T-cell (primary cell): ENCODE measurements around the gene NPHP4. TPM values are rescaled to one million over a fixed set of nuclear protein-coding genes. Genes with fewer than 3 reads are reported as not detected.

Source experiments
- ATAC-seq, 4 experiments: fragments of 200-7000 bp in 3 of 4; fragments of 150-1000 bp in 1 of 4; cut with Tn5 transposase; replicated peaks in 1 of 4; 1 replicate in 3 of 4; 2 replicates in 1 of 4; pipeline ENCODE4 v1.10.0; 2021; ENCODE audit warnings: moderate library complexity in 3 of 4, mild to moderate bottlenecking in 2 of 4, moderate number of reproducible peaks in 1 of 4
- CTCF ChIA-PET, 2 donors: fragments of 300-600 bp; sonication (Branson Sonifier 250); formaldehyde crosslinking; loops; one replicate each; lab custom pipeline; 2022; ENCODE audit warnings: antibody characterized with exemption in 2 of 2; lab: Charles Lee
- POLR2A ChIA-PET, 2 donors: fragments of 300-600 bp; sonication (Branson Sonifier 250); formaldehyde crosslinking; loops; one replicate each; lab custom pipeline; 2022; ENCODE audit warnings: antibody characterized with exemption in 2 of 2; lab: Charles Lee
- DNase-seq, 35 experiments: peaks; one replicate each; pipeline versions ENCODE4 v3.0.0 to v3.0.0-alpha.2; 2013 to 2023
- H3K27ac ChIP-seq: one replicate; pipeline ENCODE4 v1.5.1; 2013; ENCODE audit warnings: low read length
- H3K27me3 ChIP-seq, 2 experiments: replicated peaks in 1 of 2; 1 replicate in 1 of 2; 2 replicates in 1 of 2; pipeline versions ENCODE4 v1.6.1 to v1.7.0; 2013; ENCODE audit warnings: low read length in 1 of 2, mixed read lengths in 1 of 2; ENCODE audit not compliant: control insufficient read depth in 2 of 2, insufficient read depth in 2 of 2; ENCODE audit errors: extremely low read depth in 1 of 2
- H3K36me3 ChIP-seq, 2 donors: 1 replicate in 1 of 2; 2 replicates in 1 of 2; pipeline versions ENCODE4 v1.6.1 to v1.7.0; 2013; ENCODE audit warnings: low read length in 1 of 2; ENCODE audit not compliant: control insufficient read depth in 2 of 2, insufficient read depth in 1 of 2; ENCODE audit errors: extremely low read depth in 1 of 2
- H3K4me1 ChIP-seq, 2 experiments: 1 replicate in 1 of 2; 2 replicates in 1 of 2; pipeline versions ENCODE4 v1.6.1 to v1.7.0; 2013; ENCODE audit warnings: low read length in 2 of 2, mixed read lengths in 1 of 2; ENCODE audit not compliant: insufficient read depth in 2 of 2, control insufficient read depth in 1 of 2; ENCODE audit errors: extremely low read depth in 1 of 2
- H3K4me3 ChIP-seq, 2 donors: 1 replicate in 1 of 2; 2 replicates in 1 of 2; pipeline versions ENCODE4 v1.5.1 to v1.7.0; 2013; ENCODE audit warnings: mild to moderate bottlenecking in 2 of 2, low read length in 1 of 2, moderate library complexity in 1 of 2; ENCODE audit not compliant: control insufficient read depth in 1 of 2; ENCODE audit errors: extremely low read depth in 1 of 2
- H3K9me3 ChIP-seq: 2 replicates; pipeline ENCODE4 v1.7.0; 2013
- H3K27ac Mint-ChIP-seq, 2 donors: one replicate each; pipeline ENCODE4 v1.8.0; 2020 to 2021; ENCODE audit warnings: mild to moderate bottlenecking in 2 of 2, mixed read lengths in 2 of 2
- H3K27me3 Mint-ChIP-seq, 2 donors: one replicate each; pipeline ENCODE4 v1.8.0; 2021 to 2022; ENCODE audit warnings: mixed read lengths in 2 of 2
- H3K36me3 Mint-ChIP-seq: one replicate; pipeline ENCODE4 v1.8.0; 2021; ENCODE audit warnings: mixed read lengths
- H3K4me1 Mint-ChIP-seq, 3 donors: one replicate each; pipeline ENCODE4 v1.8.0; 2020 to 2022; ENCODE audit warnings: mixed read lengths in 3 of 3, mild to moderate bottlenecking in 1 of 3
- H3K4me3 Mint-ChIP-seq, 3 donors: one replicate each; pipeline ENCODE4 v1.8.0; 2020 to 2022; ENCODE audit warnings: mild to moderate bottlenecking in 3 of 3, mixed read lengths in 3 of 3, moderate library complexity in 3 of 3
- H3K9me3 Mint-ChIP-seq, 3 donors: one replicate each; pipeline ENCODE4 v1.8.0; 2020 to 2022; ENCODE audit warnings: mixed read lengths in 3 of 3
- WGBS: methylation state at CpG from one replicate; pipeline ENCODE4 v1.1.5; 2013; ENCODE audit warnings: missing lambda C conversion rate; ENCODE audit not compliant: insufficient coverage; 5-methylcytosine and 5-hydroxymethylcytosine counted together
- total RNA-seq, 35 experiments: library from RNA in 6 of 35; stranded (reverse) in 6 of 35; fragments of 120-200 nt in 1 of 35; gene quantifications; one replicate each; pipeline versions ENCODE4 v1.2.1 to v1.2.4 and lab custom pipeline; 2013 to 2026

The NPHP4 gene
- total RNA-seq, 5 donors from 2014 or later (not counting 1 experiment from before 2014, with no cell fraction given): 9.0 to 10.5 (median 9.8) TPM

DNA sequence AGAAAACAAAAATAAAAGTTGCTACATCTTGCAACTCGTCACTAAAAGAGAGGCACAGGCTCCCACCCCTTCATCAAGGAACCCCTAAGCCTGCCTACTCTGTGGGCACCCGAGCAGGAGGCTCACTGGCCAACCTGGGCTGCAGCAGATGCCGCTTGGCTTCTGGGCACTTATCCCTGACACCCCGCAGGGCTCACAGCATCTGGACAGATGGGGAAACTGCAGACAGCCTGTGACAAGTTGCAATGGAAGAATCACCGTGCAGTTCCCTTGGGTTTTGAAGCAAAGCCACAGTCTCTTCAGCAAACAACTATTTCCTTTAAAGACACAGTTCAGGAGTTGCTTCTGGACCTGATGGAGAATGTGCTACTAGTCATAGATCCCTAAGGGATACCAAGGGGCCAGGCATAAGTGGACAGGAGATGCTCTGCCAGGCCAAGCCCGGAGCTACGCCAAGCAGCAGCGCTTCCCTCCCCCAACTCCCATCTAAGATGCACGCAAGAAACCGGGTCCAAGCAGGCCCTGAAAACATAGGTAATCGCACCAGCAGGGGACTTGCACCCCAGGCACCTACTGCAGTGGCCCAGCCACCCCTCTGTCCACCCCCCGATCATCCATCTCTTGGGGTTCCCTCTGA, 170.6 kb downstream of the NPHP4 start:
- no peak overlapping the region for H3K27ac Mint-ChIP-seq
- Histone ChIP-seq H3K27me3 (peaks cover 0 to 21% of the 10 kb centered on the region in 2 experiments), H3K4me3 (no peak overlapping the region), H3K9me3 (no peaks in the 10 kb centered on the region), H3K27ac (no peak overlapping the region), H3K36me3 (no peaks in the 10 kb centered on the region), H3K4me1 (no peaks in the 10 kb centered on the region)
- CTCF ChIA-PET: no interaction called here
- POLR2A ChIA-PET: no interaction called here
- no peak overlapping the region for H3K4me3 Mint-ChIP-seq
- peaks cover 0 to 2% (median 0%) of the 10 kb centered on the region in 3 donors for H3K9me3 Mint-ChIP-seq
- H3K36me3 Mint-ChIP-seq: no peaks in the 10 kb centered on the region
- no peak for ATAC-seq
- H3K4me1 Mint-ChIP-seq: no peaks in the 10 kb centered on the region
- peaks cover 16 to 27% of the 10 kb centered on the region in 2 donors for H3K27me3 Mint-ChIP-seq
- WGBS: 75% methylated on average over 7 of the region's 12 CpGs
- no peak for DNase-seq

DNA sequence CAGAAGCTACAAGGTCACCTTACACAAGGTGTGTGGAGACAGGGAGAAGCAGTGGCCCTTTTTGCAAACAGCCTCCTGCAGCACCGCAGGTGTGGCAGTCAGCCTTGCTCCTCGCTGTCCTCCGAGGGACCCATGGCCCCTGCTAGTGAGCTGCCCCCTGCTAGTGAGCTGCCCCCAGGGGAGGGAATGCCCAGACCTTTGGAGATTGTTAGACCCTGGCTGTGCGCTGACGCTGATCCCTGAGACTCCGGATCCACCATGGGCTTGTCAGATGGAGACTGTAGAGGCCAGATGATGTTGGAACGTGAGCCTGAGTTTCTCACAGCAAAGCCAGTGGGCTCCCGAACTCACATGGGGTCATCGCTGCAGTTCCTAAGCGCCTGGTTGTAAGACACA, 172.2 kb downstream of the NPHP4 start:
- H3K27me3 Mint-ChIP-seq: peaks cover 24 to 35% of the 10 kb centered on the region in 2 donors
- no peaks in the 10 kb centered on the region for H3K9me3 ChIP-seq

DNA sequence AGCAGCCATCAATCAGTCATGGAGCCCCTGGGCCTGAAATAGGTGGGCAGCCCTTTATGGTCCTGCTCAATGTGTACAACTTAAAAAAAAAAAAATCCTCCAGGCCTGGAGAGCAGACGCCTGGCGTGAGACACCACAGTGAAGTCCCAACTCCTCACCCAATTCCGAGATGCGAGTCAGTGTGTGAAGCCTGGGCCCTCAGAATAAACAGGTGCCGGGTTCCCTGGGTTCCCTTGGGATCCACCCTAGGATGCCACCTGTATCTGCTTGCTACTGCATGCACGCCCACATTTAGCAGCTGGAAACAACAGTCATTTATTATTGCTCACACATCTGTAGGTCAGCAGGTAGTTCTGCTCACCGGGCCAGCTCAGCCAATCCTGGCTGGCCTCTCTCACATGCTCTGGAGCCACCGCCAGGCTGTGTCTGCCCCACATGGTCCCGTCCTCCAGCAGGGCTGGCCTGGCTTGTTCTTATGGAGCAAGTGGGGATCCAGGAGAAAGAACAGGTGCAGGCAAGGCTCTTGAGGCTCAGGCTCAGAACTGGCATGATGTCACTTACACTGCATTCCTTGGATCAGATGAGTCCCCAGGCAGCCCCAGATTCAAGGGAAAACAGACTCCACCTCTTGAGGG, 172.7 kb downstream of the NPHP4 start:
- Mint-ChIP-seq H3K36me3 (no peaks in the 10 kb centered on the region), H3K27ac (no peak overlapping the region), H3K27me3 (peaks cover 24 to 36% of the 10 kb centered on the region in 2 donors), H3K4me3 (no peak overlapping the region), H3K4me1 (no peaks in the 10 kb centered on the region), H3K9me3 (peaks cover 0 to 2% (median 0%) of the 10 kb centered on the region in 3 donors)
- CTCF ChIA-PET: no interaction called here
- H3K9me3 ChIP-seq: no peaks in the 10 kb centered on the region
- no peaks in the 10 kb centered on the region for H3K4me1 ChIP-seq
- 70% methylated on average over 9 of the region's 9 CpGs for WGBS
- no peaks in the 10 kb centered on the region for H3K36me3 ChIP-seq
- DNase-seq: no peak
- peaks cover 0 to 28% of the 10 kb centered on the region in 2 experiments for H3K27me3 ChIP-seq
- H3K4me3 ChIP-seq: no peak overlapping the region
- no peak for ATAC-seq
- H3K27ac ChIP-seq: no peak overlapping the region
- POLR2A ChIA-PET: no interaction called here

More for the DNA sequence above, 172.2 kb downstream of the NPHP4 start:
- Histone ChIP-seq H3K27ac (no peak overlapping the region), H3K36me3 (no peaks in the 10 kb centered on the region), H3K4me1 (no peaks in the 10 kb centered on the region), H3K4me3 (no peak overlapping the region), H3K27me3 (peaks cover 0 to 26% of the 10 kb centered on the region in 2 experiments)
- H3K4me1 Mint-ChIP-seq: no peaks in the 10 kb centered on the region
- H3K4me3 Mint-ChIP-seq: no peak overlapping the region
- H3K27ac Mint-ChIP-seq: no peak overlapping the region
- ChIA-PET POLR2A (no interaction called here), CTCF (no interaction called here)
- H3K9me3 Mint-ChIP-seq: peaks cover 0 to 2% (median 0%) of the 10 kb centered on the region in 3 donors
- no peaks in the 10 kb centered on the region for H3K36me3 Mint-ChIP-seq
- DNase-seq (no peak), ATAC-seq (no peak)
- 82% methylated on average over 7 of the region's 10 CpGs for WGBS

DNA sequence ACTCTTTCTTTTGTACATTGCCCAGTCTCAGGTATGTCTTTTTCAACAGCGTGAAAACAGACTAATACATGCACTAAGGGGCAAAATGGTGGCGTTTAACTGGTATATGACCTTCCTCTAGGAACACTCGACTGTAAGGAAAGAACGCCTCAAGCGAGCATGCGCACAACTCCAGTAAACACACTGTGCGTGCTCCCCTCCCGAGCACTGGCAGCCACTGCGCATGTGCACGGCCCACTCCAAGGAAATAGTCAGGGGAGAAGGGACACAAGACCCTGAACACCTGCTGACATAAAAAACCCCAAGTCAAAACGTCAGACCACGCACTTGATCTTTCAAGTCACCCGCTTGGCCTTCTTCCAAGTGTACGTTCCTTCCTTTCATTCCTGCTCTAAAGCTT, 173.5 kb downstream of the NPHP4 start:
- Histone ChIP-seq H3K4me3 (no peak overlapping the region), H3K27me3 (peaks cover 0 to 35% of the 10 kb centered on the region in 2 experiments), H3K27ac (no peak overlapping the region), H3K4me1 (no peaks in the 10 kb centered on the region), H3K9me3 (no peaks in the 10 kb centered on the region), H3K36me3 (no peaks in the 10 kb centered on the region)
- Mint-ChIP-seq H3K4me3 (no peak overlapping the region), H3K36me3 (no peaks in the 10 kb centered on the region), H3K4me1 (no peaks in the 10 kb centered on the region), H3K27ac (no peak overlapping the region), H3K9me3 (no peaks in the 10 kb centered on the region), H3K27me3 (peaks cover 21 to 39% of the 10 kb centered on the region in 2 donors)
- WGBS: 61% methylated on average over 14 of the region's 14 CpGs
- ChIA-PET CTCF (no interaction called here), POLR2A (no interaction called here)
- ATAC-seq (no peak), DNase-seq (no peak)

DNA sequence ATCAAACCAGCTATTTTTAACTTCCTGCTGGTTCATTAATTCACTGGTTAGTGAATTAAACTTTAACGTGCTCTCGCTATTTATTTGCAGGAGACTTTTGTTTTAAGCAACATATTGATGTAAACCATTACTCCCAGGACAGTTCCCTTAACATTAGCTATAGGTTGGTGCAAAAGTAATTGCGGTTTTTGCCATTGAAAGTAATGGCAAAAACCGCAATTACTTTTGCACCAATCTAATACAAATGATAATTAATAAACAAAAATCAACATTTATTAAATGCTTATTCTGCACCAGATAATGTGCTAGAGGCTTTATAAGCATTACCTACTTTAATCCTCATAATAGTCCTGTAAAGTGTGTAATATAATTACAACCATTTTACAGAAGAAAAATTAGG, 176.5 kb downstream of the NPHP4 start:
- Histone ChIP-seq H3K27ac (no peak overlapping the region), H3K4me3 (no peak overlapping the region), H3K36me3 (no peaks in the 10 kb centered on the region), H3K27me3 (peaks cover 0 to 34% of the 10 kb centered on the region in 2 experiments), H3K9me3 (no peaks in the 10 kb centered on the region), H3K4me1 (no peaks in the 10 kb centered on the region)
- DNase-seq: no peak
- no CpG with 5 or more reads among the region's 4 CpGs for WGBS
- H3K4me1 Mint-ChIP-seq: no peaks in the 10 kb centered on the region
- peaks cover 28 to 41% of the 10 kb centered on the region in 2 donors for H3K27me3 Mint-ChIP-seq
- ChIA-PET POLR2A (no interaction called here), CTCF (no interaction called here)
- no peaks in the 10 kb centered on the region for H3K36me3 Mint-ChIP-seq
- no peak overlapping the region for H3K27ac Mint-ChIP-seq
- ATAC-seq: no peak
- H3K4me3 Mint-ChIP-seq: no peak overlapping the region
- no peaks in the 10 kb centered on the region for H3K9me3 Mint-ChIP-seq

DNA sequence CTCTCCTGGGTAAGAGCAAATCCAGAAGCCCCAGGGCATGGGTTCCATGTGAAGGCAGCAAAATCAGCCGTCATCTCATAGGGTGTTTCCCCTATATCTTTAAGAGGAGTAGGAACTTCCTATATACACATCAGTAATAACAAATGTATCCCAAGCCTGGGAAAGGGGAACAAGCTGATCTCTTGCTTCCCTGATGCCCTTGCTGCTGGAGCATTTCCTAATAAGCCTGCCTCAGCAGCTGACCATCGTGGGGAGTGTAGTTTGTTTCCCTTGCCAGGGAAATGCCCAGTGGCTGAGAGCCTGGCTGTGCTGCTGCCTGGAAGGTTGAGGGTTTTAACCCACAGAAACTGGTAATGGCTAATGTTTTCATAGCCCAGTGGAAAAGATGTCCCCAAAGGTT, 177.0 kb downstream of the NPHP4 start:
- Mint-ChIP-seq H3K27ac (no peak overlapping the region), H3K27me3 (peaks cover 28 to 38% of the 10 kb centered on the region in 2 donors)

More for the DNA sequence above, 177.0 kb downstream of the NPHP4 start:
- POLR2A ChIA-PET: no interaction called here
- CTCF ChIA-PET: no interaction called here
- no peaks in the 10 kb centered on the region for H3K36me3 Mint-ChIP-seq
- no peak overlapping the region for H3K4me3 Mint-ChIP-seq
- WGBS: 0% methylated on average over 1 of the region's 2 CpGs
- H3K4me1 Mint-ChIP-seq: no peaks in the 10 kb centered on the region
- no peak for ATAC-seq
- Histone ChIP-seq H3K4me3 (no peak overlapping the region), H3K4me1 (no peaks in the 10 kb centered on the region), H3K36me3 (no peaks in the 10 kb centered on the region), H3K27ac (no peak overlapping the region), H3K9me3 (no peaks in the 10 kb centered on the region), H3K27me3 (peaks cover 0 to 31% of the 10 kb centered on the region in 2 experiments)
- no peak for DNase-seq
- no peaks in the 10 kb centered on the region for H3K9me3 Mint-ChIP-seq
